NCI-H526 (cell line): ENCODE results near the gene MLC1.

Experiments
- DNase-seq, 2 experiments: peaks; one replicate each; lab custom pipeline; 2025; lab: John Stamatoyannopoulos, UW

Gene MLC1

GRCh38 chr22:50016308-50016987, 68.8 kb downstream of the MLC1 start:
- no peak for DNase-seq

- DNase-seq = no peak
Observed at GRCh38 chr22:50015451-50016307, 69.5 kb downstream of the MLC1 start.

GRCh38 chr22:50014655-50015401, 70.4 kb downstream of the MLC1 start:
- DNase-seq = no peak

- no peak for DNase-seq
Observed at GRCh38 chr22:50014053-50014501, 71.1 kb downstream of the MLC1 start.

GRCh38 chr22:50012211-50013181, 72.7 kb downstream of the MLC1 start, which contains the start of gene IL17REL:
Gene IL17REL (minus strand): TSS chr22:50012765. CDS start chr22:50012646, 119 bp downstream.
- DNase-seq = no peak

- DNase-seq = no peak
Observed at GRCh38 chr22:50011447-50012210, 73.6 kb downstream of the MLC1 start.

GRCh38 chr22:50010676-50011446, 74.4 kb downstream of the MLC1 start:
- no peak for DNase-seq

GRCh38 chr22:50009765-50010675, 75.2 kb downstream of the MLC1 start:
- DNase-seq = no peak
